ENCODE measurements around the gene BTBD7. TPM values are rescaled to one million over a fixed set of nuclear protein-coding genes. Genes with fewer than 3 reads are reported as not detected.

The BTBD7 gene
- 10 to 100 TPM in 3 of 4 donors, 1 to 10 TPM in 1; 10.0 to 16.9 (median 12.1) TPM for total RNA-seq

- peak; percentile 94 to 95 for ATAC-seq
- peak in 2 of 5 experiments; percentile 24 to 25 for TF ChIP-seq CTCF (IDR thresholded peaks at IDR 0.05 in 4 of 5, conservative IDR thresholded peaks at IDR 0.05 in 1 of 5)
- TF ChIP-seq POLR2A (IDR thresholded peaks at IDR 0.05), result peak; percentile 74 to 77
- intact Hi-C loops (cut with DNase I; ENCODE audit: low total_unique reads) (loop anchor here (1.0 to 10.0 kb wide), 8 partner anchors 126 to 1838 kb away; partner anchors contain the start of genes GOLGA5, GON7, ITPK1 and LGMN), in situ Hi-C loops (cut with MboI; ENCODE audit: low sequenced_read_pairs in 4 of 4) (no loop called here)
- Histone ChIP-seq H3K36me3 (no peaks in the 10 kb centered on the region), H3K9me3 (no peaks in the 10 kb centered on the region), H3K4me1 (peaks cover 31 to 36% of the 10 kb centered on the region in 2 donors), H3K4me3 (peak within 1 kb of the TSS; percentile 62 to 77 (median 70)), H3K27ac (peak within 1 kb of the TSS; percentile 91 to 97 (median 93)), H3K27me3 (no peaks in the 10 kb centered on the region)
- peak; percentile 88 to 91 for DNase-seq
Measured at GRCh38 chr14:93332853-93333630, at the start of gene BTBD7. BTBD7 (minus strand) TSS chr14:93333036; CDS start chr14:93296051, 36,985 bp downstream.

GRCh38 chr14:93381644-93382043 is 48.8 kb upstream of the BTBD7 start:
- no peak overlapping the region for H3K4me3 ChIP-seq
- ATAC-seq (no peak), DNase-seq (no peak)
- TF ChIP-seq POLR2A (IDR thresholded peaks at IDR 0.05) (no peak), CTCF (IDR thresholded peaks at IDR 0.05 in 4 of 5, conservative IDR thresholded peaks at IDR 0.05 in 1 of 5) (no peak)
- in situ Hi-C loops (cut with MboI; ENCODE audit: low sequenced_read_pairs in 4 of 4), result no loop called here
- intact Hi-C loops (cut with DNase I; ENCODE audit: low total_unique reads), result no loop called here
- no peaks in the 10 kb centered on the region for H3K4me1 ChIP-seq
- H3K27me3 ChIP-seq, result no peaks in the 10 kb centered on the region
- H3K27ac ChIP-seq, result no peak overlapping the region
- H3K9me3 ChIP-seq, result no peaks in the 10 kb centered on the region
- no peaks in the 10 kb centered on the region for H3K36me3 ChIP-seq

- ATAC-seq (no peak), DNase-seq (no peak)
- H3K4me3 ChIP-seq, result no peak overlapping the region
- no peaks in the 10 kb centered on the region for H3K4me1 ChIP-seq
- intact Hi-C loops (cut with DNase I; ENCODE audit: low total_unique reads), result no loop called here
- in situ Hi-C loops (cut with MboI; ENCODE audit: low sequenced_read_pairs in 4 of 4), result no loop called here
- H3K9me3 ChIP-seq, result no peaks in the 10 kb centered on the region
- H3K27me3 ChIP-seq, result no peaks in the 10 kb centered on the region
- TF ChIP-seq POLR2A (IDR thresholded peaks at IDR 0.05), result no peak
- no peak for TF ChIP-seq CTCF (IDR thresholded peaks at IDR 0.05 in 4 of 5, conservative IDR thresholded peaks at IDR 0.05 in 1 of 5)
- H3K27ac ChIP-seq, result no peak overlapping the region
- H3K36me3 ChIP-seq, result no peaks in the 10 kb centered on the region
Measured at GRCh38 chr14:93379831-93380230, 47.0 kb upstream of the BTBD7 start.

GRCh38 chr14:93375673-93376156 is 42.9 kb upstream of the BTBD7 start:
- no peak for ATAC-seq
- DNase-seq, result no peak
- intact Hi-C loops (cut with DNase I; ENCODE audit: low total_unique reads), result no loop called here
- Histone ChIP-seq H3K4me3 (no peak overlapping the region), H3K9me3 (no peaks in the 10 kb centered on the region), H3K27ac (no peak overlapping the region), H3K36me3 (no peaks in the 10 kb centered on the region), H3K4me1 (no peaks in the 10 kb centered on the region), H3K27me3 (no peaks in the 10 kb centered on the region)
- in situ Hi-C loops (cut with MboI; ENCODE audit: low sequenced_read_pairs in 4 of 4), result no loop called here
- TF ChIP-seq CTCF (IDR thresholded peaks at IDR 0.05 in 4 of 5, conservative IDR thresholded peaks at IDR 0.05 in 1 of 5) (no peak), POLR2A (IDR thresholded peaks at IDR 0.05) (no peak)

All from gastrocnemius medialis (tissue), 4 donors.